Peyer's patch (tissue), 4 donors: Measurements from ENCODE around the gene EWSR1. TPM values are rescaled to one million over a fixed set of nuclear protein-coding genes. Genes with fewer than 3 reads are reported as not detected.

ENCODE experiments used
- DNase-seq, 3 donors: peaks; one replicate each; pipeline ENCODE4 v3.0.0-alpha.2; 2017 to 2019
- H3K27ac ChIP-seq, 4 donors: fragments of 200-600 bp; sonication (generic); one replicate each; pipeline ENCODE4 v1.5.1; 2016 to 2019
- H3K27me3 ChIP-seq, 2 donors: fragments of 200-600 bp; sonication (generic); one replicate each; pipeline ENCODE4 v1.5.1; 2019
- H3K36me3 ChIP-seq, 3 donors: fragments of 200-600 bp; sonication (generic); one replicate each; pipeline ENCODE4 v1.5.1; 2016 to 2019
- H3K4me1 ChIP-seq, 4 donors: fragments of 200-600 bp; sonication (generic); one replicate each; pipeline ENCODE4 v1.5.1; 2016 to 2019
- H3K4me3 ChIP-seq, 4 donors: fragments of 200-600 bp; sonication (generic); 1 replicate in 3 of 4; 2 replicates in 1 of 4; pipeline ENCODE4 v1.5.1; 2016 to 2019; ENCODE audit warnings: mild to moderate bottlenecking in 1 of 4
- H3K9me3 ChIP-seq, 4 donors: fragments of 200-600 bp; sonication (generic); one replicate each; pipeline ENCODE4 v1.5.1; 2016 to 2019; ENCODE audit warnings: mild to moderate bottlenecking in 1 of 4
- CTCF ChIP-seq, 6 experiments: fragments of 450-650 bp in 4 of 6; fragments of 200-600 bp in 2 of 6; sonication (generic) in 1 of 6; IDR thresholded peaks; one replicate each; pipeline ENCODE4 v1.5.1; 2017 to 2019; ENCODE audit warnings: antibody characterized with exemption in 6 of 6, mild to moderate bottlenecking in 3 of 6, moderate library complexity in 1 of 6
- POLR2A ChIP-seq, 2 donors: fragments of 450-650 bp; IDR thresholded peaks; one replicate each; pipeline ENCODE4 v1.5.1; 2017; ENCODE audit warnings: antibody characterized with exemption in 2 of 2, mild to moderate bottlenecking in 2 of 2, moderate library complexity in 2 of 2
- total RNA-seq, 4 donors: library from RNA; depleted of rRNA; stranded (reverse); fragments of >200 nt; gene quantifications; one replicate each; pipeline ENCODE4 v1.1.0, GENCODE V29; 2016

The EWSR1 gene
- total RNA-seq, 4 donors from 2014 or later, result 186 to 444 (median 276) TPM

- H3K27ac ChIP-seq, result peak overlapping the region; percentile 96 to 99 (median 98)
- H3K36me3 ChIP-seq, result peaks cover 0 to 14% (median 0%) of the 10 kb centered on the region in 3 donors
- H3K9me3 ChIP-seq, result no peaks in the 10 kb centered on the region
- peaks cover 0 to 40% (median 14%) of the 10 kb centered on the region in 4 donors for H3K4me1 ChIP-seq
- H3K27me3 ChIP-seq, result no peaks in the 10 kb centered on the region
- no peak for TF ChIP-seq POLR2A (IDR thresholded peaks at IDR 0.05)
- TF ChIP-seq CTCF (IDR thresholded peaks at IDR 0.05), result no peak
- peak overlapping the region; percentile 77 to 99 (median 88) for H3K4me3 ChIP-seq
- peak in 1 of 3 donors; percentile 15 for DNase-seq
Observed at GRCh38 chr22:29266564-29267461, 1.3 kb upstream of the EWSR1 start.

- H3K27ac ChIP-seq, result peak overlapping the region; percentile 96 to 99 (median 98)
- no peaks in the 10 kb centered on the region for H3K27me3 ChIP-seq
- peak overlapping the region; percentile 77 to 99 (median 88) for H3K4me3 ChIP-seq
- no peaks in the 10 kb centered on the region for H3K9me3 ChIP-seq
- peaks cover 0 to 17% (median 0%) of the 10 kb centered on the region in 3 donors for H3K36me3 ChIP-seq
- DNase-seq, result no peak
- peaks cover 0 to 47% (median 17%) of the 10 kb centered on the region in 4 donors for H3K4me1 ChIP-seq
- no peak for TF ChIP-seq POLR2A (IDR thresholded peaks at IDR 0.05)
- no peak for TF ChIP-seq CTCF (IDR thresholded peaks at IDR 0.05)
Observed at GRCh38 chr22:29267462-29267857, 608 bp upstream of the EWSR1 start.

- TF ChIP-seq CTCF (IDR thresholded peaks at IDR 0.05), result no peak
- no peak for TF ChIP-seq POLR2A (IDR thresholded peaks at IDR 0.05)
Observed at GRCh38 chr22:29268511-29269229, 602 bp downstream of the EWSR1 start.

GRCh38 chr22:29269230-29269604 lies 1.1 kb downstream of the EWSR1 start:
- DNase-seq, result peak in 1 of 3 donors; percentile 12
- H3K4me1 ChIP-seq, result peaks cover 0 to 62% (median 17%) of the 10 kb centered on the region in 4 donors
- H3K27ac ChIP-seq, result peak overlapping the region; percentile 96 to 99 (median 98)
- H3K27me3 ChIP-seq, result no peaks in the 10 kb centered on the region
- H3K4me3 ChIP-seq, result peak overlapping the region; percentile 77 to 99 (median 88)
- H3K36me3 ChIP-seq, result peaks cover 0 to 34% (median 0%) of the 10 kb centered on the region in 3 donors
- TF ChIP-seq POLR2A (IDR thresholded peaks at IDR 0.05) (no peak), CTCF (IDR thresholded peaks at IDR 0.05) (no peak)
- H3K9me3 ChIP-seq, result no peaks in the 10 kb centered on the region

More at GRCh38 chr22:29268511-29269229, 602 bp downstream of the EWSR1 start:
- Histone ChIP-seq H3K27ac (peak overlapping the region; percentile 96 to 99 (median 98)), H3K4me3 (peak overlapping the region; percentile 77 to 99 (median 88)), H3K9me3 (no peaks in the 10 kb centered on the region), H3K27me3 (no peaks in the 10 kb centered on the region), H3K4me1 (peaks cover 0 to 57% (median 17%) of the 10 kb centered on the region in 4 donors), H3K36me3 (peaks cover 0 to 29% (median 0%) of the 10 kb centered on the region in 3 donors)
- peak in 2 of 3 donors; percentile 22 to 62 for DNase-seq

- H3K36me3 ChIP-seq, result peaks cover 0 to 34% (median 0%) of the 10 kb centered on the region in 3 donors
- H3K4me1 ChIP-seq, result peaks cover 0 to 69% (median 17%) of the 10 kb centered on the region in 4 donors
- H3K27ac ChIP-seq, result peak overlapping the region in 3 of 4 donors; percentile 96 to 98 (median 97)
- no peaks in the 10 kb centered on the region for H3K9me3 ChIP-seq
- H3K4me3 ChIP-seq, result peak overlapping the region; percentile 77 to 99 (median 88)
- peak in 1 of 3 donors; percentile 41 for DNase-seq
- no peak for TF ChIP-seq POLR2A (IDR thresholded peaks at IDR 0.05)
- TF ChIP-seq CTCF (IDR thresholded peaks at IDR 0.05), result no peak
- no peaks in the 10 kb centered on the region for H3K27me3 ChIP-seq
Observed at GRCh38 chr22:29269731-29270474, 1.8 kb downstream of the EWSR1 start.
